LHCN-M2 (cell line): ENCODE measurements around the gene DBF4B. TPM values are rescaled to one million over a fixed set of nuclear protein-coding genes. Genes with fewer than 3 reads are reported as not detected.

Experiments used
- DNase-seq: peaks from one replicate; pipeline ENCODE4 v3.0.0-alpha.2; 2012; ENCODE audit warnings: low read depth
- total RNA-seq: library from RNA; depleted of rRNA; stranded (reverse); fragments of >200 nt; gene quantifications from 2 replicates; pipeline ENCODE4 v1.2.3, GENCODE V29; 2014

Gene DBF4B
- total RNA-seq, 1 experiment from 2014 or later, result 14.5 TPM

DNA sequence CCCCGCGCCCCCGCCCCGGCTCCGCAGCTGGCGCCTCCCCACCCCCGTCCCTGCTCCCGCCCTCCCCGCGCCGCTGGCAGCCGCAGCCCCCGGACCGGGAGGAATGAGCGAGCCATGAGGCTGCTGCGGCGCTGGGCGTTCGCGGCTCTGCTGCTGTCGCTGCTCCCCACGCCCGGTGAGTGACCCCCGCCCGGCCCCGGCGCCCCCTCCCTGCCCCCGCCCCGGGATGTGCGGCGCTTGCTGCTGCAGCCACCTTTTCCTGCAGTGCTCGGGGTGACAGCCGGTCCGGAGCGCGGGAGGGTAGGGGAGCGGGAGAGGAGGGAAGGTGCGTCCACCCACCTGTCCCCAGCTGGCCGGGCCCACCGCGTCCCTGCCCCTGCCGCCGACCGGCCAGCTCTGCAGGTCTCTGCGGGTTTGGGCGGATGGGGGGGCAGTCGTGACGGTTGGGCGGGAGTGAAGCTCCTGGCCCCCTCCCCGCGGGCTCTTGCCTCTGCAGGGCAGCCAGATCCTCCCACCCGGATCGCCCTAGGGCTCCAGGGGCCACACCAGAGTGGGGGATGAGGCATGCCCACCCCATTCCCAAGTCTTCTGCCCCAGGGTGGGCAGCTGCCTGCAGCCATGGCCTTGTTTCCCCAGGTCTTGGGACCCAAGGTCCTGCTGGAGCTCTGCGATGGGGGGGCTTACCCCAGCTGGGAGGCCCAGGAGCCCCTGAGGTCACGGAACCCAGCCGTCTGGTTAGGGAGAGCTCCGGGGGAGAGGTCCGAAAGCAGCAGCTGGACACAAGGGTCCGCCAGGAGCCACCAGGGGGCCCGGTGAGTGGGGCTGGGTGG is 50.8 kb downstream of the DBF4B start:
- no peak for DNase-seq

DNA sequence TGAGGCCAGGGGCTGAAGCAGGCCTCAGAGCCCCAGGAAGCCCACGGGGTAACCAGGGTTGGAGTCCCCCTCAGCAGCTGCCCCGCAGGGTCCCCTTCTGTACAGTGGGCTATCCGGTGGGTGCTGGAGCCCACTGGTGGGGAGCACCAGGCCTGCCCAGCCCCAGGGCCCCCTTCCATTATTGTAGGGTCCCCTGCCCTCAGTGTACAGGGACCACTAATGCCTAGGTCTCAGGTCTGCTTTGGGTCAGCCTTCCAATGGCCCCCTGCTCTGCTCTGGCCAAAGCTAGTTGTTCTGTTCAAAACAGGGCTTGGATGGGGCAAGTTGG is 51.4 kb downstream of the DBF4B start:
- no peak for DNase-seq

DNA sequence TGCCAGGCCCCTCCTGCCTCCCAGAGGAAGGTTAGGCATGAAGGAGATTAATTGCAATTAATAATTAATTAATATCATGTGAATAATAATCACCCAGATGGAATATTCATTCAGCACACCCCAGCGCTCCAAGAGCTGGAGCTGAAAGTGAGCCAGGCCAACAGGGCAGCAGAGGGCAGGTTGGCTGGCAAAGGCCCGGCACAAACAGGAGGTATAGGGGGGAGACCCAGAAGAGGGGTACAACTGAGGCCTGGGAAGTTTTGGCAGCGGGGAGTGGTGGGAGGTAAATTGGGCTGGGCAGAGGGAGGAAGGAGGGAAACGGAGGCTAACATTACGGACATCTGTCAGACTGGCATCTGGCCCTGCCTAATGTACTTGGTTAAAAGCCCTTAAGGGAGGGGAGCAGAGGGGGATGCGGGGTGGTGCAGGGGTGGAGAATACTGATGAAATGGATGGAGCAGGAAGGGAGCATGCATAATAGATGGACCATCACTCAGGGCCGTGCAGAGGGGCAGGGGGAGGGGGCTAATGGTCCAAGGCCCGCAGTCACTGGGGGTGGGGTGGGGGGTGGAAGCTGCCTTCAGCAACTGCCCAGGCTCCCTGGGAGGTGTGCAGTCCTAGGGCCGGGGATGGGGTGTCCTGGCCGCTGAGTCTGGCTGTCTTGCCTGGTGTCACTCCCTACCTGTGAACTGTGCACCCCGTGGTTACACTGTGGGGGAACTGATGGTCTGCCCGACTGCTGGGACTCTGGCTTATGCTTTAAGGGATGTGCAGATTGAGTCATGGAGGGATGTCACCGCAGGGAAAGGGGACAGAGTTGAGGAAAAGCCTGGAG is 52.2 kb downstream of the DBF4B start:
- no peak for DNase-seq

DNA sequence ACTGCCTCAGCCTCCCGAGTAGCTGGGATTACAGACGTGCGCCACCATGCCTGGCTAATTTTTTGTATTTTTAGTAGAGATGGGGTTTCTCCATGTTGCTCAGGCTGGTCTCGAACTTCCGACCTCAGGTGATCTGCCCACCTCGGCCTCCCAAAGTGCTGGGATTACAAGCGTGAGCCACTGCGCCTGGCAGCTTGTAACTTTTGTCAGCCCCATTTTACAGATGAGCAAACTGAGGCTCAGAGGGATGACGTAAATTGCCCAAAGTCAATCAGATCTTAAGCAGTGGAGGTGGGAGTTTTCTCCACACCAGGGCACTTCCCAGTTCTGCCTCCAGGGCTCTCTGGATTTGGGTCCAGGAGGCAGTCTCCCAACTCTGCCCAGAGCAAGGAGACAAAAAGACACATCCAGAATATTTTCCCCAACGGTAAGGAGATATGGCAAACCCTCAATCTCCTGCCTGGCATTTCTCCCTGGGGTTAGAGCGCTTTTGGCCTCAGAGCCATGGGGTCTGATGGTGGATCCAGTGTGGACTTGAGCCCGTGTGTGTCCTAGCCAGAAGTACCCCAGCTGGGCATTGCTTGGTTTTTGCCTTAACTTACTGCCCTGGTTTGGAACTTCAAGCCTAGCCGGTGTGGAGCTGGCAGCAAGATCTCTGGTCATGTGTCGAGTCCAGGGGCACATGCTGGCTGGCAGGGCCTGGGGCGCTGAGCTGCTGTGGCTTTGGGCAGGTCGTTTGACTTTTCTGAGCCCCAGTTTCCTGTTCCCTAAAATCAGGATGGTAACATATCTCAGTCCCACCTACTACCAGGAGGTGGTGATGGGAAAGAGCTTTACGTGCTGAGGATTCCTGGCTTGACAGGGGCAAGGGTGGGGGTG is 53.7 kb downstream of the DBF4B start:
- DNase-seq, result no peak

DNA sequence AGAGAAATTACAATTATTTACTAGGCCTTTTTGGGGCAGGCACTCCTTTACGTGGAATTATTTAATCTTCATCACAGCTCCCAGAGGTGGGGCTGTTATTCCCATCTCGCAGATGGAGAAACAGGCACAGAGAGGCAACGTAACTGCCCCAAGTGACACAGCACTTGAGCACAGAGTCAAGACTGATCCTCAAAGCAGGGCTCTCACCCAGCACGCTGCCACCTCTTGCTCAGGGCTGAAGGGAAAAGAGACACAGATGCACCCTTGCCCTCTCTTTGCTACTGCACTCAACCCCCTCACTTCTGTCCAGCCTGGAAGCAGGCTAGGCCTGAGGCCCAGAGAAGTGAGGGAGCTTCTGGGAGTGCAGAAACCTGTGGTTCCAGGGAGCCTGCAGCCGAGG is 54.7 kb downstream of the DBF4B start:
- DNase-seq, result no peak

DNA sequence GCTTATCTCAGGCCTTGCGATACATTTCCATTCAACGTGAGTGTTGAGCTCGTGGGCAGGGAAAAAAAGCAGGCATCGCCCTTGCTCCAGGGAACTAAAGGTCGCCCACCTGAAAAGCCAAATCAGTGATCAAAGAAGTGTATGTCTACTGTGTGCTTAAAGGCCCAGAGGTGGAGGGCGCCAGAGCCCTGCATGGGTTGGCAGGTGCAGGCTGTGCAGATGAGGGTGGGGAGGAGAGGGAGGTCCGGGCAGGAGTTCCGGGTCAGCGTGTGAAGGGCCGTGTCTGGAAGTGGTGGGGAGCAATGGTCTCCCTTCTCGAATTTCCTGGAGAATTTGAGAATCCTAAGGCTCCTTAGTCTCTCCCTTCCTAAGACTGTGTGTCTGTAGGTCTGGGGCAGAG is 57.5 kb downstream of the DBF4B start:
- DNase-seq, result no peak

DNA sequence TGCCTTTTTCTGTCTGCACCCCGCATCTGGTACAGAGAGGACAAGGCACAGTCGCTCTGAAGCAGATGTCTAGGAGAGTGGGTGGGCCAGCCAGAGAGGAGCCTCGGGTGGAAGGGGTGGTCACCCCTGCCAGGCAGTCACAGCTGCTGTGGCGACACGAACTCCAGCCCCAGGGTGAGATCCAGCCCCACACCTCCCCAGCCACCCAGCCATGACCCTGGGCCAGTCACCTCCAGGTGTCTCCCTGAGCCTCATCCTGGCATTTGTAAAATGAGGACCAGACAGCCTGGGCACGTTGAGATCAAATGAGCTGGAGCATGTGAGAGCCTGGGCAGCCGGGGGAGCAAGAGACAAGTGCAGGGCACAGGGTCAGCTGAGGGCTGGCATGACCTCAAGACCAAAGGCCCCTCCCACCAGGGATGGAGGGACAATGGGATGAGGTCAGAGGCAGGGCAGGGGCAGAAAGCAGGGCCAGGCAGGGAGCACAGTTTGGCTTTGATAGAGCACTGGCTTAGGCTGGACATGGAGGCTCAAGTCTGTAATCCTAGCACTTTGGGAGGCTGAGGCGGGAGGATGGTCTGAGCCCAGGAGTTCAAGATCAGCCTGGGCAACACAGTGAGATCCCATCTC is 58.1 kb downstream of the DBF4B start:
- no peak for DNase-seq

DNA sequence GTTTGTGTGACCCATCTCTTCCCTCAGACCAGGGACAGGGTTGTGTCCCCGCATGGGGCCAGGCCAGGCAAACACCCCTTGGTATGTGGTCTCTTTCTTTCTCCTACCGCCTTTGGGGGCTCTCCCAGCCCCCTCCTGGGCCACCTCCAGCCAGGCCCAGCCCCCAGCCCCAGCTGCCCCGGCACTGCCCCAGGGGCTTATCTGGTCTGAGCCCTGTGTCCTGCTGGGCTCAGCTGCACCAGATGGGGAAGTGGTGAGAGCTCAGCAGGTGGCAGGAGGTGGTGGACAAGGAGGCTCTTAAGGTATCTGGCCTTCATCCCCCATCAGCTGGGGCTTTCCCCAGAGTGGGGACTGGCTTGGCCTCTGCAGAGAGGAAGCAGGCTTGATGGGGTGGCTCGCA is 59.0 kb downstream of the DBF4B start:
- no peak for DNase-seq

DNA sequence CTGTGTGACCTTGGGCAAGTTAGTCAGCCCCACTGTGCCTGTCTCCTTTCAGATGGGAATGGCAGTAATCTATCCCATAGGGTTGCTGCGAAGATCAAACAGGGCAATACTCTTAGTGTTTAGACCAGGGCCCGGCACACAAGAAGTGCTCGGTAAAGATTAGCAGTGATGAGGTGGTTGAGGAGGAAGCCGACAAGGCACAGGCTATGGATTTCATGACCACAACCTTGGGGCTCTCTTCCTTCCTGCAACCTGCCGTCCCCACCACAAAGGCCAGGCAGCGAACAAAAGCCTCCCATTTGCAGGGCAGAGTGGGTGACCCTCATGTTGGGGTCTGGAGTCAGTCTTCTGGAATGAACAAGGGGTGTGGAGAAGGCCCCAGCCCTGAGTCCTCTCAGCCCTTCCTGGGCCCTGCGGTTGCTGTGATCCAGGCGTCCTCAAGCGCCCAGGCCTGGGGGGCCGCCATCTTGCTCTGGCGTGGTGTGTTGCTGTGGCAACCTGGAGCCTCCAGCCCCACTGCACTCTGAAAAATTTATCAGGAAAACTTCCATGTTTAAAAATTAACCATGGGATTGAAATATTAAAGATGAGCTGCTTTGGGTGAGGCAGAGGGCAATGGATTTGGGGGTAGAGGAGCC is 60.2 kb downstream of the DBF4B start:
- DNase-seq, result no peak

DNA sequence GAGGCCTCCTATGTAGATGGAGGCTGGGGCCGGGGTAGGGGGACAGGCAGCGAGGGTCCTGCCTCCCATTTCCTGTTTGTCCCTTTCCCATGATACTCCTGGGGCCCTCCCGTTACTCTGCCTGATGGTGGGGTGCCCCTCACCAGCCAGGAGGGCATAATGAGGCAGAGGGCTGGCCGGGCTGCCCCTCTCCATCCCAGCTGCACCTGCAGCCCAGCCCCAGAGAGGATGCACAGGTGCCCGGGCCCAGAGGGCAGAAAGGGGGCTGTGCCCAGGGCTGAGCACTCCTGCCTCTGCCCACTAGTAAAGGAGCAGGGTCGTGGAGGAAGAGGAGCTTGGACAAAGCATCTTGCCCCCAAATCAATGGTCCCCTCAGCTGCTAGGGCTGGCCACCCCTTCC is 60.8 kb downstream of the DBF4B start:
- no peak for DNase-seq

DNA sequence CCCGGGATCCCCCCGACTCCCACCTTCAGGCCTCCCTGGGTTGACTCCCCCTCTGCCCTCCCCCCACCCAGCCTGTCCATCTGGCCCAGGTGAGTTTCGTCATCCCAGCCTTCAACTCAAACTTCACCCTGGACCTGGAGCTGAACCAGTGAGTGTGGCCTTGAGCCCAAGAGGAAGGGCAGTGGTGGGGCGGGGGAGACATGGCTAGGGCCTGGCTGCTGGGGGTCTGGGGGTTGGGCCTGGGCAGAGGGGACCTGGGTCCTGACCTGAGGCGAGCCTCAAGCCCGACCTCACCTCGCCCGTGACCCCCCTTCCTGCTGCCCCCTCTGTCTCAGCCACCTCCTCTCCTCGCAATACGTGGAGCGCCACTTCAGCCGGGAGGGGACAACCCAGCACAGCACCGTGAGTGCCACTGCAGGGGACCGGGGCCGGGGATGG is 61.2 kb downstream of the DBF4B start:
- DNase-seq, result no peak

DNA sequence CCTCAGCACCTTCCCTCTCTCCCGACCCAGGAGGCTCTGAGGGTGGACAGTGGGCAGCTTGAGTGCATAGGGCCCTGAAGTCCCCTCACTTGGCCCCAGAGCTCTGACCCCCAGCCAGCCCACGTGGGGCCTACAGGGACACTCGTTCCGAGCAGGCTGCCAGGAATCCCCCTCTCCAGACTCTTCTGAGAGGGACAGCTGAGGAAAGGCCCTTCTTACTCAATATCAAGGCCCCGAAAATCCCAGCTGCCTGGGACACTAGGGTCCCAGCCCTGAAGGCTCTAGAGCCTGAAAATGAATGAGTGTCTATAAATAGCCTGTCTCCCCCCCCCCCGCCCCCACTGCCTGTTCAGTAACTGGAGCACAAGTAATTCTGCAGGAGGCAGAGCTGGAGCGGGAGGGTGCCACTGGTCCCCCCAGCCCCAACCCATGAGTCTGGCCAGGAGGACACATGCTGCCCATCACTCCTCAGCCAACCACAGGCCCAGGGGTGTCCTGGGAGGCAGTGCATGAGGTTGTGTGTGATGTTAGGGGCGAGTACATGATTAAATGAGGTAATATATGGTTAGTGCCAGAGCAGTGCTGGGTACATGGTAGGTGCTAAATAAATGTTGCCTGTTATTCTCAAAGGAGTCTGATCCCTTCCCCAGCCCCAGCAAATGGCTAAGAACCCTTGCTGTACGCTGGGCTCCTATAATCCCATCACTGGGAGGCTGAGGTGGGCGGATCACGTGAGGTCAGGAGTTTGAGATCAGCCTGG is 61.9 kb downstream of the DBF4B start:
- DNase-seq, result no peak

DNA sequence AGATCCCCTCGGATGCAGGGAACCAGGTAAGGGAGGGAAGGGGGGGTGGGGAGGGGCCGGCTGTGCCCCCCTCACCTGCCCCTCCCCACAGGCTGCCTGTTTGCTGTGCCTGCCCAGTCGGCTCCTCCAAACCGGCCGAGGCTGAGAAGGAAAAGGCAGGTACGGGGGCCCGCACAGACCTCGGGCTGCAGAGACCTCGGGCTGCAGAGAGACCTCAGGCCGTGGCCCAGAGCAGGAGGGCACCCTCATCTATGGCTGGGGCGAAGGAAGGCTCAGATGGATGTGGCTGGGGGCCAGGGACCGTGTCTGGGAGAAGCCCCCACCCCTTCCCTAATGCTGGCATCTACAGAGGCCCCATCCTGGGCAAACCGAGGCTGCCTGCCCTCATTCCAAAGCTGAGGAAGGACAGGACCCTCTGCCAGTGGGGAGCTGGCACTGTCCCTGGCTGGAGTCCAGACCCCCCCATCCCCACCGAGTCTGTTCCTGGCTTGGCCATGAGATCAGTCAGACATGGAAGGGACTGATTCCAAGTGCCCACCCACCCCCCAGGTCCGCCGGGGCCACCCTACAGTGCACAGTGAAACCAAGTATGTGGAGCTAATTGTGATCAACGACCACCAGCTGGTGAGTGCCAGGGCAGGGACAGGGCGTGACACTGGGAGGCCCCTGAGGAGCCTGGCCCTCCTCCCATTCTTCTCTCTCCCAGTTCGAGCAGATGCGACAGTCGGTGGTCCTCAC is 64.0 kb downstream of the DBF4B start:
- no peak for DNase-seq

DNA sequence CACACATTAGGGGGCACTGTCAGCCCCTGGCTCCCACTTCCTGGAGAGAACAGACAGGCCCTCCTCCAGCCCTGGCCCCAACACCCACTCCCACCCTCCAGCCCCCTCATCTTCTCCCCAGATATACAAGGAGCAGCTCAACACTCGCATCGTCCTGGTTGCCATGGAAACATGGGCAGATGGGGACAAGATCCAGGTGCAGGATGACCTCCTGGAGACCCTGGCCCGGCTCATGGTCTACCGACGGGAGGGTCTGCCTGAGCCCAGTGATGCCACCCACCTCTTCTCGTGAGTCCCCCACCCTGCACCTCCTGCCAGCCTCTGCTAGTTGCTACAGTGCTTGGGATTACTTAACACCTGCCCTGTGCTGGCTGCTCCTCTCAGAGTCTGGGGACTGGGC is 64.7 kb downstream of the DBF4B start:
- no peak for DNase-seq

DNA sequence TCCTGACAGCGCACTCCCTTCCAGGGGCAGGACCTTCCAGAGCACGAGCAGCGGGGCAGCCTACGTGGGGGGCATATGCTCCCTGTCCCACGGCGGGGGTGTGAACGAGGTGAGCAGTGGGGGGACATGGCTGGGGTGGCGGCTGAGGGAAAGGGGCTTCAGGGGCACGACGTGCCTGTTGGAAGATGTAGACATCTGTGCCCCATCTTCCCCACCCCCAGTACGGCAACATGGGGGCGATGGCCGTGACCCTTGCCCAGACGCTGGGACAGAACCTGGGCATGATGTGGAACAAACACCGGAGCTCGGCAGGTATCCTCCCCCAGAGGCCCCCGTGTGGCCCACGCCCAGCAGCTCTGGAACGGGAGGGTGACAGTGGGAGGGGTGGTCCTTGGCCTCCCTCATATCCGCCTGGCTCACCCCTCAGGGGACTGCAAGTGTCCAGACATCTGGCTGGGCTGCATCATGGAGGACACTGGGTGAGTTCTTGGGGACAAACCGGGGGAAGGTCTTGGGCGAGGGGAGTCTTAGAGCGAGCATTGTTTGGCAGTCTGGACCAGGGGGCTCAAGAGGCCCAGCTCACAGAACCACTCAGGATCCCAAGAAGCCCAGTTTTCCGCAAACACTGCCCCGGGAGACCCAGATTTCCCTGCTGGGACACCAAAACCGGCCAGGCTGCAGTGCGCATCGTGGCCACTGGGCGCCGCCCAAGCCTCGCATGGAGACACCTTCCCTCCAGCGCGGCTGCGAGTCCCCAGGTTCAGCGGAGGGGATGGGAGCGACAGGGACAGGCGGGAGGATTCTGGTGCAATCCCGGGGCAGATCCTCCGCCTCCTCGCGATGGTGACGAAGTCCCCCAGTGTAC is 66.0 kb downstream of the DBF4B start:
- peak; percentile 75 for DNase-seq

DNA sequence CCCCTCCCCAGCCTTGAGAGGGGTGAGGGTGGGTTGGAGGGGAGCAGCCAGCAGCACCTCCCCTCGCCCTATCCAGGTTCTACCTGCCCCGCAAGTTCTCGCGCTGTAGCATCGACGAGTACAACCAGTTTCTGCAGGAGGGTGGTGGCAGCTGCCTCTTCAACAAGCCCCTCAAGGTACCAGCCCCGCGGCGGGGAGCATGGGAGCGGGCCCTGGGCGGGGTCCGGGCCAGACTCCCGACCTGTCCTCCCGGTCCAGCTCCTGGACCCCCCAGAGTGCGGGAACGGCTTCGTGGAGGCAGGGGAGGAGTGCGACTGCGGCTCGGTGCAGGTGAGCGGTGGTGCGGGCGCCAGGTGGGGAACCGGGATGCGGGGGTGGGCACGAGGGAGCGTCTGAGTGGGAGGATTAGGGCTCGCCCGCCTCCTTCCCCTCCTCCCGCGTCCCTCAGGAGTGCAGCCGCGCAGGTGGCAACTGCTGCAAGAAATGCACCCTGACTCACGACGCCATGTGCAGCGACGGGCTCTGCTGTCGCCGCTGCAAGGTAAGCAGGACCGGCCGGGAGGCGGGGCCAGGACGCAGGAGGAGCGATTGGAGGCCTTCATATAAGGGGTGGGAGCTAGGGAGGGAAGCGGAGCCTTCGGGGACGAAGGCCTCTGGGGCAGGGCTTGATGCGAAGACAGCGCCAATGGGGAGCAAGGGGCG is 66.8 kb downstream of the DBF4B start:
- peak; percentile 95 for DNase-seq

DNA sequence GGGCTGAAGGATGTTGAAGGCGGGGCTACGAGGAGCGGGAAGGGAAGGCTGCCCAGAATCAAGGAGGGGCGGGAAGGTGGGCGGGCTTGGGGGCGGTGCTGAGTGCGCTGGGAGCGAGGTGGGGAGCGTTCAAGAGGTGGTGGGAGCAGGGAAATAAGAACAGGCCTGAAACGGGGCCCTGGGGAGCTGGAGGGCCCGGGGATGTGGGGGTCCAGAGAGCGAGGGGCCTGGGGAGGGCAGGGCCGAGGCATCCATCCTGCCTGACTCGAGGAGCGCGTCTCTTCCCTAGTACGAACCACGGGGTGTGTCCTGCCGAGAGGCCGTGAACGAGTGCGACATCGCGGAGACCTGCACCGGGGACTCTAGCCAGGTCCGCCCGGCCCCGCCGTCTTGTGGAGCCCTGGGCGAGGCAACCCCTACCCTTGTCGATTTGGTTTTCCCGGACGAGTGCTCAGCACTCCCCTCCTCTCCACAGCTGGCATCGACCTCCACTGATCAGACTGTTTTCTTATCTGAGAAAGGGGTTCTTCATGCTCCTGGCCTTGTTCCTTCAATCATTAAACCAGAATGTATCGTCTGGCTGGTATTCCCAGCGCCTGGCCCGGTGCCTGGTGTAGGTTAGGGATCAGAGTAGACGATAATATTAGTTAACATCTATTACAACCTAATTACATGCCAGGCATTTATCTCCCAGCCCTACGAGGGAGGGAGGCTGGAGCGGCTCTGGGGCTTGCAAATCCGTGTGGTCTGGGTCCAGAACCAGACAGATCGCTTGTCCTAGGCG is 67.6 kb downstream of the DBF4B start:
- no peak for DNase-seq
